ENCODE results near the gene ZC3HAV1L.
A peak's percentile ranks its signal among the peaks of the same experiment; 100 is the strongest.
"Not testable (repeated sequence)": the region's sequence is repeated elsewhere in the genome, so short reads cannot be mapped to it uniquely, and the experiment has no call there.

ZC3HAV1L gene

GRCh38 chr7:139051655-139052054 lies 15.8 kb upstream of the ZC3HAV1L start:
- DNase-seq, result no peak

GRCh38 chr7:139049936-139050335 lies 14.1 kb upstream of the ZC3HAV1L start:
- no peak for DNase-seq

GRCh38 chr7:139049111-139049510 lies 13.3 kb upstream of the ZC3HAV1L start:
- DNase-seq, result no peak

- no peak for DNase-seq
Measured at GRCh38 chr7:139047970-139048369, 12.1 kb upstream of the ZC3HAV1L start.

GRCh38 chr7:139046143-139046542 lies 10.3 kb upstream of the ZC3HAV1L start:
- peak; percentile 50 for DNase-seq

- DNase-seq, result no peak
Measured at GRCh38 chr7:139044813-139045794, 9.3 kb upstream of the ZC3HAV1L start.

GRCh38 chr7:139043823-139044812 lies 8.3 kb upstream of the ZC3HAV1L start:
- DNase-seq, result peak; percentile 11

- no peak for DNase-seq
Measured at GRCh38 chr7:139041378-139042085, 5.7 kb upstream of the ZC3HAV1L start.

- DNase-seq, result no peak
Measured at GRCh38 chr7:139038691-139039090, 2.8 kb upstream of the ZC3HAV1L start.

- DNase-seq, result no peak
Measured at GRCh38 chr7:139036901-139037300, 1.1 kb upstream of the ZC3HAV1L start.

GRCh38 chr7:139034855-139035585 lies 822 bp downstream of the ZC3HAV1L start:
- peak; percentile 11 for DNase-seq

- DNase-seq, result no peak
Measured at GRCh38 chr7:139034336-139034735, 1.5 kb downstream of the ZC3HAV1L start.

- no peak for DNase-seq
Measured at GRCh38 chr7:139033346-139034114, 2.3 kb downstream of the ZC3HAV1L start.

GRCh38 chr7:139032473-139032872 lies 3.4 kb downstream of the ZC3HAV1L start:
- DNase-seq, result no peak

GRCh38 chr7:139029353-139029752 lies 6.5 kb downstream of the ZC3HAV1L start:
- no peak for DNase-seq

GRCh38 chr7:139026551-139026950 lies 9.3 kb downstream of the ZC3HAV1L start:
- no peak for DNase-seq

GRCh38 chr7:139025861-139026260 lies 10.0 kb downstream of the ZC3HAV1L start:
- not testable (repeated sequence) for DNase-seq

GRCh38 chr7:139023076-139023475 lies 12.8 kb downstream of the ZC3HAV1L start:
- DNase-seq, result no peak

GRCh38 chr7:139022286-139022685 lies 13.6 kb downstream of the ZC3HAV1L start:
- no peak for DNase-seq

- no peak for DNase-seq
Measured at GRCh38 chr7:139018910-139019309, 16.9 kb downstream of the ZC3HAV1L start.

- DNase-seq, result peak; percentile 67
Measured at GRCh38 chr7:139016931-139017511, 18.8 kb downstream of the ZC3HAV1L start.
